H9 (cell line): Measurements from ENCODE around the gene GLS. TPM values are rescaled to one million over a fixed set of nuclear protein-coding genes. Genes with fewer than 3 reads are reported as not detected.

Experiments used
- DNase-seq: peaks from one replicate; pipeline ENCODE4 v3.0.0-alpha.2; 2017
- H2AFZ ChIP-seq: one replicate; pipeline ENCODE4 v1.6.1; 2013; ENCODE audit warnings: mild to moderate bottlenecking, low read length, control low read depth, moderate library complexity
- H2AK5ac ChIP-seq: 2 replicates; pipeline ENCODE4 v1.6.1; 2013; ENCODE audit warnings: low read length, control low read depth, mixed read lengths; ENCODE audit not compliant: insufficient read length
- H2BK120ac ChIP-seq: one replicate; pipeline ENCODE4 v1.6.1; 2013; ENCODE audit warnings: low read depth, mild to moderate bottlenecking, low read length, control low read depth, inconsistent platforms; ENCODE audit not compliant: poor library complexity, severe bottlenecking
- H2BK12ac ChIP-seq: 2 replicates; pipeline ENCODE4 v1.6.1; 2013; ENCODE audit warnings: low read length, control low read depth, mixed read lengths, low read depth; ENCODE audit not compliant: insufficient read length
- H2BK15ac ChIP-seq: 2 replicates; pipeline ENCODE4 v1.6.1; 2013; ENCODE audit warnings: low read depth, low read length, control low read depth
- H2BK20ac ChIP-seq: one replicate; pipeline ENCODE4 v1.6.1; 2013; ENCODE audit warnings: low read depth, mild to moderate bottlenecking, low read length, control low read depth, inconsistent platforms; ENCODE audit not compliant: poor library complexity, severe bottlenecking
- H2BK5ac ChIP-seq: 2 replicates; pipeline ENCODE4 v1.6.1; 2013; ENCODE audit warnings: low read length, control low read depth, mixed read lengths; ENCODE audit not compliant: insufficient read length
- H3K14ac ChIP-seq: 2 replicates; pipeline ENCODE4 v1.6.1; 2013; ENCODE audit warnings: low read length, control low read depth; ENCODE audit not compliant: insufficient read depth
- H3K18ac ChIP-seq: 2 replicates; pipeline ENCODE4 v1.6.1; 2013; ENCODE audit warnings: low read depth, mild to moderate bottlenecking, mixed read lengths, low read length, control low read depth; ENCODE audit not compliant: insufficient read length
- H3K23ac ChIP-seq: 2 replicates; pipeline ENCODE4 v1.6.1; 2013; ENCODE audit warnings: low read length, control low read depth, mixed read lengths, low read depth; ENCODE audit not compliant: insufficient read length
- H3K23me2 ChIP-seq: 2 replicates; pipeline ENCODE4 v1.6.1; 2013; ENCODE audit warnings: low read depth, mild to moderate bottlenecking, mixed read lengths, low read length, control low read depth; ENCODE audit not compliant: insufficient read length, poor library complexity, severe bottlenecking
- H3K27ac ChIP-seq: 2 replicates; pipeline ENCODE4 v1.5.1; 2013; ENCODE audit warnings: low read length, control low read depth, mixed read lengths, low read depth; ENCODE audit not compliant: insufficient read length
- H3K27me3 ChIP-seq: 2 replicates; pipeline ENCODE4 v1.6.1; 2013; ENCODE audit warnings: low read length, control low read depth, inconsistent platforms; ENCODE audit not compliant: insufficient read depth
- H3K4ac ChIP-seq: 2 replicates; pipeline ENCODE4 v1.6.1; 2013; ENCODE audit warnings: low read depth, mild to moderate bottlenecking, control low read depth, inconsistent platforms, low read length, moderate library complexity
- H3K4me1 ChIP-seq: 2 replicates; pipeline ENCODE4 v1.6.1; 2013; ENCODE audit warnings: low read length, control low read depth, inconsistent platforms; ENCODE audit not compliant: insufficient read depth
- H3K4me2 ChIP-seq: 2 replicates; pipeline ENCODE4 v1.6.1; 2013; ENCODE audit warnings: low read length, control low read depth, mixed read lengths; ENCODE audit not compliant: insufficient read length, insufficient read depth
- H3K56ac ChIP-seq: 2 replicates; pipeline ENCODE4 v1.6.1; 2013; ENCODE audit warnings: low read depth, mild to moderate bottlenecking, mixed read lengths, low read length, control low read depth; ENCODE audit not compliant: insufficient read length
- H3K79me1 ChIP-seq: 2 replicates; pipeline ENCODE4 v1.6.1; 2013; ENCODE audit warnings: low read depth, mild to moderate bottlenecking, moderate library complexity, low read length, control low read depth, inconsistent platforms; ENCODE audit not compliant: insufficient read depth, poor library complexity, severe bottlenecking
- H3K79me2 ChIP-seq: 2 replicates; pipeline ENCODE4 v1.6.1; 2013; ENCODE audit warnings: low read length, control low read depth, inconsistent platforms; ENCODE audit not compliant: insufficient read depth
- H3K9ac ChIP-seq: 2 replicates; pipeline ENCODE4 v1.6.1; 2013; ENCODE audit warnings: low read length, control low read depth, mixed read lengths; ENCODE audit not compliant: insufficient read length; ENCODE audit errors: extremely low read depth
- H3K9me3 ChIP-seq: one replicate; pipeline ENCODE4 v1.6.1; 2013; ENCODE audit warnings: low read depth, low read length, inconsistent platforms; ENCODE audit not compliant: control insufficient read depth
- H3T11ph ChIP-seq: one replicate; pipeline ENCODE4 v1.6.1; 2013; ENCODE audit warnings: mild to moderate bottlenecking, low read length, control low read depth, inconsistent platforms
- H4K20me1 ChIP-seq: one replicate; pipeline ENCODE4 v1.6.1; 2013; ENCODE audit not compliant: control insufficient read depth, insufficient read length, insufficient read depth
- H4K5ac ChIP-seq: 2 replicates; pipeline ENCODE4 v1.6.1; 2013; ENCODE audit warnings: low read depth, mild to moderate bottlenecking, mixed read lengths, low read length, control low read depth; ENCODE audit not compliant: insufficient read length
- H4K8ac ChIP-seq: replicated peaks from 2 replicates; pipeline ENCODE4 v1.6.1; 2013; ENCODE audit warnings: low read length, control low read depth, mixed read lengths, low read depth; ENCODE audit not compliant: insufficient read length
- H4K91ac ChIP-seq: 2 replicates; pipeline ENCODE4 v1.6.1; 2013; ENCODE audit warnings: low read depth, mild to moderate bottlenecking, moderate library complexity, mixed read lengths, low read length, control low read depth; ENCODE audit not compliant: insufficient read length
- H3K27ac Mint-ChIP-seq, 3 experiments: 2 replicates in 2 of 3; 3 replicates in 1 of 3; pipeline ENCODE4 v1.8.0; 2020 to 2021; ENCODE audit warnings: mixed read lengths in 3 of 3, mild to moderate bottlenecking in 1 of 3, moderate library complexity in 1 of 3
- H3K27me3 Mint-ChIP-seq: 2 replicates; pipeline ENCODE4 v1.8.0; 2021; ENCODE audit warnings: low read depth, mild to moderate bottlenecking, moderate library complexity, mixed read lengths
- H3K36me3 Mint-ChIP-seq, 3 experiments: 2 replicates in 2 of 3; 3 replicates in 1 of 3; pipeline ENCODE4 v1.8.0; 2020 to 2021; ENCODE audit warnings: low read depth in 3 of 3, mixed read lengths in 3 of 3; ENCODE audit not compliant: insufficient read depth in 1 of 3
- H3K4me1 Mint-ChIP-seq, 2 experiments: 2 replicates each; pipeline ENCODE4 v1.8.0; 2020; ENCODE audit warnings: mixed read lengths in 2 of 2
- H3K4me3 Mint-ChIP-seq, 2 experiments: 2 replicates in 1 of 2; 3 replicates in 1 of 2; pipeline ENCODE4 v1.8.0; 2020 to 2021; ENCODE audit warnings: mild to moderate bottlenecking in 2 of 2, mixed read lengths in 2 of 2, moderate library complexity in 1 of 2
- H3K9me3 Mint-ChIP-seq, 2 experiments: 2 replicates in 1 of 2; 3 replicates in 1 of 2; pipeline ENCODE4 v1.8.0; 2020; ENCODE audit warnings: mild to moderate bottlenecking in 2 of 2, mixed read lengths in 2 of 2, moderate library complexity in 1 of 2
- WGBS: extraction: QIAGEN DNeasy Blood & Tissue Kit; methylation state at CpG from one replicate; pipeline ENCODE4 v1.1.7; 2013; ENCODE audit warnings: missing lambda C conversion rate, low lambda C conversion rate, mixed read lengths; ENCODE audit not compliant: insufficient read length; ENCODE audit errors: extremely low coverage; 5-methylcytosine and 5-hydroxymethylcytosine counted together
- total RNA-seq: library from RNA; stranded (reverse); gene quantifications from 2 replicates; pipeline ENCODE4 v1.2.1, GENCODE V29; 2021
- TF ChIP-seq, protein P1 (sequence below): fragments of 200-600 bp; sonication (generic); conservative IDR thresholded peaks from 3 replicates; pipeline ENCODE4 v1.8.0; 2021; ENCODE audit warnings: antibody characterized with exemption, mild to moderate bottlenecking

Gene GLS
- total RNA-seq, 1 experiment from 2014 or later = 69.3 TPM

DNA sequence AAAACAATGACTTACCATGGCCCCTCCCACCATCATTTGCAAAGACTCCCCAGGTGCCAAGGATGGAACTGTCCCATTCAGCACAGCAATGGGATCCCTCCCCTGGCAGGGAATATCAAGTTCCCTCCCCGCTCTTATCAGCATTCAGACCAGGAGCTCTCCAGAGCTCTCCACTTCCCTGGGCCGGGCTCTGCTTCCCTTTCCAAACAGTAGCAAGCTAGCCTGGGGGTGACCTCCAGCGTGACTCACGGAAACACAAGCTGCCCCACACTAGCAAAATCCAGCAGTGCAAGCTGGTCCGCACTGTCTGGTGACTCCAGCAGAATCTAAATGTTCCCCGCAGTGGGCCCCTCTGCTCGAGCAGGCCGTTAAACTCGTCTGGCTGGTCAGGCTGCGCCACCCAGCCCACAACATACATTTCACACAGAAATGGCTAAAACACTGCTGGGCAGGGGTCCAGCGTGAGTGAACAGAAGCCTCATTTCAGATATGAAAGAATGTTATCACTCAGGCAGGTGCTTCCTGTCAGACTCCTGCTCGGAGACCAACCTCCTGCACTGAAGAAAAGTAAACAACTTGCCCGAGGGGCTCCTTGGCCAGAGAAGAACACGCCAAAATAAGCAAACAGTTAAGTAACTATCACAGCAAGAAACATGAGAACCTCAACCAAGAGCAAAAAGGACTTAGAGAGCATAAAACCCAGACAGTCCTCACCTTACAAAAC lies 99.4 kb downstream of the GLS start:
- H2BK120ac ChIP-seq = no peak overlapping the region
- H3K4ac ChIP-seq = no peak overlapping the region
- H3K14ac ChIP-seq = no peak overlapping the region
- H2AK5ac ChIP-seq = no peak overlapping the region
- H3K4me2 ChIP-seq = no peak overlapping the region
- Mint-ChIP-seq H3K27ac (peak overlapping the region in 1 of 3 experiments; percentile 59; a peak in 3 of 7 replicates), H3K9me3 (no peaks in the 10 kb centered on the region), H3K27me3 (no peaks in the 10 kb centered on the region), H3K4me1 (no peaks in the 10 kb centered on the region), H3K4me3 (no peak overlapping the region), H3K36me3 (peaks cover 42 to 94% (median 93%) of the 10 kb centered on the region in 3 experiments; a peak in 6 of 7 replicates)
- H3K23ac ChIP-seq = no peak overlapping the region
- no peaks in the 10 kb centered on the region for H3K9me3 ChIP-seq
- H3K27me3 ChIP-seq = no peaks in the 10 kb centered on the region
- no peak overlapping the region for H2BK20ac ChIP-seq
- TF ChIP-seq, protein P1, sequence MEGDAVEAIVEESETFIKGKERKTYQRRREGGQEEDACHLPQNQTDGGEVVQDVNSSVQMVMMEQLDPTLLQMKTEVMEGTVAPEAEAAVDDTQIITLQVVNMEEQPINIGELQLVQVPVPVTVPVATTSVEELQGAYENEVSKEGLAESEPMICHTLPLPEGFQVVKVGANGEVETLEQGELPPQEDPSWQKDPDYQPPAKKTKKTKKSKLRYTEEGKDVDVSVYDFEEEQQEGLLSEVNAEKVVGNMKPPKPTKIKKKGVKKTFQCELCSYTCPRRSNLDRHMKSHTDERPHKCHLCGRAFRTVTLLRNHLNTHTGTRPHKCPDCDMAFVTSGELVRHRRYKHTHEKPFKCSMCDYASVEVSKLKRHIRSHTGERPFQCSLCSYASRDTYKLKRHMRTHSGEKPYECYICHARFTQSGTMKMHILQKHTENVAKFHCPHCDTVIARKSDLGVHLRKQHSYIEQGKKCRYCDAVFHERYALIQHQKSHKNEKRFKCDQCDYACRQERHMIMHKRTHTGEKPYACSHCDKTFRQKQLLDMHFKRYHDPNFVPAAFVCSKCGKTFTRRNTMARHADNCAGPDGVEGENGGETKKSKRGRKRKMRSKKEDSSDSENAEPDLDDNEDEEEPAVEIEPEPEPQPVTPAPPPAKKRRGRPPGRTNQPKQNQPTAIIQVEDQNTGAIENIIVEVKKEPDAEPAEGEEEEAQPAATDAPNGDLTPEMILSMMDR = no peak
- H3K9ac ChIP-seq = no peak overlapping the region
- no peak for DNase-seq
- H4K91ac ChIP-seq = no peak overlapping the region
- H3K56ac ChIP-seq = no peak overlapping the region
- WGBS = no CpG with 5 or more reads among the region's 14 CpGs
- no peak overlapping the region for H2BK15ac ChIP-seq
- H3K4me1 ChIP-seq = no peaks in the 10 kb centered on the region
- H3T11ph ChIP-seq = no peak overlapping the region
- H3K27ac ChIP-seq = no peak overlapping the region
- no peak overlapping the region for H2AFZ ChIP-seq
- no peak overlapping the region for H4K8ac ChIP-seq
- H4K20me1 ChIP-seq = no peaks in the 10 kb centered on the region
- H3K79me1 ChIP-seq = no peaks in the 10 kb centered on the region
- no peak overlapping the region for H4K5ac ChIP-seq
- no peak overlapping the region for H2BK5ac ChIP-seq
- no peak overlapping the region for H2BK12ac ChIP-seq
- H3K23me2 ChIP-seq = peaks cover 1% of the 10 kb centered on the region
- no peaks in the 10 kb centered on the region for H3K79me2 ChIP-seq
- no peak overlapping the region for H3K18ac ChIP-seq
